ENCODE data around the gene TNXB. TPM values are rescaled to one million over a fixed set of nuclear protein-coding genes. Genes with fewer than 3 reads are reported as not detected.
"Not testable (repeated sequence)": the region's sequence is repeated elsewhere in the genome, so short reads cannot be mapped to it uniquely, and the experiment has no call there.

Gene TNXB
- polyA plus RNA-seq, 1 donor = 125 TPM

DNA sequence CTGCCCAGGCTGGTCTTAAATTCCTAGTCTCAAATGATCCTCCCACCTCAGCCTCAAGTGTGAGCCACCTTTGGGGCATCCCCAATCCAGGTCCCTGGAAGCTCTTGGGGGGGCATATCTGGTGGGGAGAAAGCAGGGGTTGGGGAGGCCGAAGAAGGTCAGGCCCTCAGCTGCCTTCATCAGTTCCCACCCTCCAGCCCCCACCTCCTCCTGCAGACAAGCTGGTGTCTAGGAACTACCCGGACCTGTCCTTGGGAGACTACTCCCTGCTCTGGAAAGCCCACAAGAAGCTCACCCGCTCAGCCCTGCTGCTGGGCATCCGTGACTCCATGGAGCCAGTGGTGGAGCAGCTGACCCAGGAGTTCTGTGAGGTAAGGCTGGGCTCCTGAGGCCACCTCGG lies 70.3 kb downstream of the TNXB start:
- not testable (repeated sequence) for DNase-seq

DNA sequence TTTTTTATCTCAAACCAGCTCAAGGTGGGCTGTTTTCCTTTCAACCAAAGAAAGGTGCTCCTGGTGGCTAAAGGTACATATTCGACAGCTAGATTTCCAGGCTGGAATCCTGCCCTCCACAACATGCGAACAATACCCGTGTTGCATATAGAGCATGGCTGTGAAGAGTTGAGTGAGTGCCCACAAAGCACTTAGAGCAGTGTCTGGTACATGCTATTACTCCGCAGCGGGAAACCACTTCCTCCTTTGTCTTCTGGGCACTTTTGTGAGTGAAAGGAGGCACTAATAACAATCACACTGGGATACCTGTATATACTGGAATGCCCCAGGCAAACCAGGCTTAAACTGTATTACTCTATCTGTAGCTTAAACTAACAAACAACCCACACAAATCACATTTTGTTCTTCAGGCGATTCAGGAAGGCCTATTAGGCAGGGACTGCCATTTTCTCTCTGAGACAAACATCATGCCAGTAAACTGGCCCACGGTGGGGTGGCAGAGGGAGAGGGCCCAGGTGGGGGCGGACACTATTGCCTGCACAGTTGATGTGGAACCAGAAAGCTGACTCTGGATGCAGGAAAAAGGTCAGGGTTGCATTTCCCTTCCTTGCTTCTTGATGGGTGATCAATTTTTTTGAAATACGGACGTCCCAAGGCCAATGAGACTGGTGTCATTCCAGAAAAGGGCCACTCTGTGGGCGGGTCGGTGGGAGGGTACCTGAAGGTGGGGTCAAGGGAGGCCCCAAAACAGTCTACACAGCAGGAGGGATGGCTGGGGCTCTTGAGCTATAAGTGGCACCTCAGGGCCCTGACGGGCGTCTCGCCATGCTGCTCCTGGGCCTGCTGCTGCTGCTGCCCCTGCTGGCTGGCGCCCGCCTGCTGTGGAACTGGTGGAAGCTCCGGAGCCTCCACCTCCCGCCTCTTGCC lies 71.3 kb downstream of the TNXB start, which contains the start of gene CYP21A2:
TSS of gene CYP21A2 (plus strand) at position 818 of the 927 bp plus-strand sequence. CDS start at position 826, 8 bp downstream.
- not testable (repeated sequence) for DNase-seq

DNA sequence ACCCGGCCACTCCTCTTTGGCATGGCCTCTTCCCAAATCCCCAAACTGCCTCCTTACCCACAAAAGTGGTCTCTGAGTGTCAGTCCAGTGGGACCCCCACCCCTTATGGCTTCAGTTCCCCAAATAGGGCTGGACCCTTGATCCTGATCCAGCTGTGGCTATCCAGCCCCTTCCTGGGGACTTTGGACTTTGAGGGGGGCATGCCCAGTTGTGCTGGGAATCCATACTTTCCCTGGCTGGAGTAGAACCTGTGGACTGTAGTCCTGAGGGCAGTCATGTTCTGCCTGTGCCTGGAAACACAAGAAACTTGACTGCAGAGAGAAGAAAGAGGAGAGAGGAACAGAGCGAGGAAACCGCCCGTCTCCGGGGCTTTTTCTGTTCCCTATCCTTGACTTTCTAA lies 72.0 kb downstream of the TNXB start:
- not testable (repeated sequence) for DNase-seq

DNA sequence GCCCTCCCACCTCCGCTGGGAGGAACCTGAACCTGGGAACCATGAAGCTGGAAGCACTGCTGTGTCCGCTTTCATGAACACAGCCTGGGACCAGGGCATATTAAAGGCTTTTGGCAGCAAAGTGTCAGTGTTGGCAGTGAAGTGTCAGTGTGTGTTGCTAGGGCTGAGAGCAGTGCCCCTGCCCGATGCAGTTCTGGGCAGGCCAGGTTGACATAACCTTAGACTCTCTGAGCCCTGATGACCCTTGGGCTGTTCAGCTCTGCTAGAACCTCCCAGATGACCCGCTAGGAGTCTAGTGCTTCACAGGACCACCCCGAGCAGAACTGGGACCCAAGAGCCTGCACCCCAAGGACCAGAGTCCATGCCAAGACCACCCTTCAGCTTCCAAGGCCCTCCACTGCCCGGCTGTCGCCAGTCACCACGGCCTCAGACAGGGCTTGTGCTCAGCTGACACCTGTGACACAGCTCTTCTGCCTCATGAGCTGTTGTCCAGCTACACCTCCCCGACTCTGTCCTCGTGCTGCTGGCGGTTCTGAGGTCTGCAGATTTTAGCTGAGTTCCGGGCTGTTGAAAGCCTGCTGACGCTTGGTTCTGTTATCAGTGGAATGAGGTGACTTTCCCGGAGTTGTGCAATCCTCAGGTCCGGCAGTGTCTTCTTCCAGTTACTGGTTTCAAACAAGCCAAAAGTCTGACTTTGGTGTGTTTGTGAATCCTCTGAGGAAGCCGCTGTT lies 73.7 kb downstream of the TNXB start:
- DNase-seq = not testable (repeated sequence)

DNA sequence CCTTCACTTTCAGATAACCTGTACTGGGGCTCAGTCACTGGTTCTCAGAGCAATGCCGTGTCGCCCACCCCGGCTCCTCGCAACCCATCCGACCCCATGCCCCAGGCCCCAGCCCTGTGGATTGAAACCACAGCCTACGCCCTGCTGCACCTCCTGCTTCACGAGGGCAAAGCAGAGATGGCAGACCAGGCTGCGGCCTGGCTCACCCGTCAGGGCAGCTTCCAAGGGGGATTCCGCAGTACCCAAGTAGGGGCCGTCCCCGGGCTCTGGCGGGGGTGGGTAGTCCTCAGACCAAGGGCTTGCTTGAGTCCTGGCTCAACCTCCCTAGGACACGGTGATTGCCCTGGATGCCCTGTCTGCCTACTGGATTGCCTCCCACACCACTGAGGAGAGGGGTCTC lies 79.6 kb downstream of the TNXB start:
- not testable (repeated sequence) for DNase-seq

DNA sequence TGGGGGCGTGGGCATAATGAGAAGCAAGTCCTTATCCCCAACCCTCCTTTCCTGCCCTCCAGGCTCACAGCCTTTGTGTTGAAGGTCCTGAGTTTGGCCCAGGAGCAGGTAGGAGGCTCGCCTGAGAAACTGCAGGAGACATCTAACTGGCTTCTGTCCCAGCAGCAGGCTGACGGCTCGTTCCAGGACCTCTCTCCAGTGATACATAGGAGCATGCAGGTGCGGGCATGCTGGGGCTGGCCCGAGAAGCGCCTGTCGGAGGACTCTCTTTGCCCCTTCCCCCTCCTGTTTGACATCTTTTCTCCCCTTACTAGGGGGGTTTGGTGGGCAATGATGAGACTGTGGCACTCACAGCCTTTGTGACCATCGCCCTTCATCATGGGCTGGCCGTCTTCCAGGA lies 80.5 kb downstream of the TNXB start:
- DNase-seq = not testable (repeated sequence)

DNA sequence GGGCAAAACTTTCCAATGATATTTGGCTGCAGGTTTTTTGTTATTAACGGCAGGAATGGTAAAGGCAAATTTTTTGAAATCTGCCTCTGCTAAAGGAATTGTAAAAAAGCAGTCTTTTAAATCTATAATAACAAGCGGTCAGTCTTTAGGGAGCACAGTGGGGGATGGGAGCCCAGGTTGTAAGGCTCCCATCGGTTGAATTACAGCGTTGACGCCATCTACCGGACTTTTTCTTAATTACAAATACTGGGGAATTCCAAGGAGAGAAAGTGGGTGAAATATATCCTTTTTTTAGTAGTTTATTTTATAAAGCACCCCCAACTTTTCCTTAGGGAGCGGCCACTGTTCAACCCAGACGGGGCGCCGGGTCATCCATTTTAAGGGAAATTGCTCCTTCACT lies 87.0 kb downstream of the TNXB start:
- DNase-seq = not testable (repeated sequence)

DNA sequence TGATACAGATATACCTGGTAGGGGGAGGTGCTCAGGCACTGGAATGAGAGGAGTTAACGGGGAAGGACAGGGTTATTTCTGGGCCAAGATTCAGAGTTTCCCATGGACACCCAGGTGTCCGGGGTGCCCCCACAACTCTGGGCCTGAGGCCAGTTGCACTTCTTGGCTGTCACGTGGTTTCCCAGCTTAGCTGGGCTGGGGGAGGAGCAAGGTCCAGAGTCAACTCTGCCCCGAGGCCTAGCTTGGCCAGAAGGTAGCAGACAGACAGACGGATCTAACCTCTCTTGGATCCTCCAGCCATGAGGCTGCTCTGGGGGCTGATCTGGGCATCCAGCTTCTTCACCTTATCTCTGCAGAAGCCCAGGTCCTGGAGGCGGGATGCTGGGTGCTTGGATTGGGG lies 94.6 kb downstream of the TNXB start, which contains the start of gene C4B:
TSS of gene C4B (plus strand) at position 249 of the 400 bp plus-strand sequence. CDS start at position 300, 51 bp downstream.
- DNase-seq = not testable (repeated sequence)

DNA sequence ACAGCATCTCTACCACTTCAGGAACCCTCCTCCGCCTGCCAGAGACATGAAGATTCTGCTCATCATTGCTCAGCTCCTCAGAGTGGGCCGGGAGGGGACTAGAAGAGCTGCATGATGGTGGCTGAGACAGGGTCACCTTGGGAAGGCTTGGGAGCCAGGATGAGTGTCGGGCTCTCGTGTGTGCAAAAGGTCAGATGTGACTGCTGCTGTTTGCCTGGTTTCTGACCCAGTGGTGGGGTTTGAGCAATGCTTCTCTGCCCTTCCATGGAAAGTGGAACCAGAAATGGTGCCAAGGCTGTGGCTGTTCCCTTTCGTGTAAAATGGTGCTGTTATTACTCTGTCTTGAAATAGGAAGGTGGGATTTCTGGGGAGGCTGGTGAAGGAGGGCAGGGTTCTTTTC lies 95.4 kb downstream of the TNXB start:
- not testable (repeated sequence) for DNase-seq

DNA sequence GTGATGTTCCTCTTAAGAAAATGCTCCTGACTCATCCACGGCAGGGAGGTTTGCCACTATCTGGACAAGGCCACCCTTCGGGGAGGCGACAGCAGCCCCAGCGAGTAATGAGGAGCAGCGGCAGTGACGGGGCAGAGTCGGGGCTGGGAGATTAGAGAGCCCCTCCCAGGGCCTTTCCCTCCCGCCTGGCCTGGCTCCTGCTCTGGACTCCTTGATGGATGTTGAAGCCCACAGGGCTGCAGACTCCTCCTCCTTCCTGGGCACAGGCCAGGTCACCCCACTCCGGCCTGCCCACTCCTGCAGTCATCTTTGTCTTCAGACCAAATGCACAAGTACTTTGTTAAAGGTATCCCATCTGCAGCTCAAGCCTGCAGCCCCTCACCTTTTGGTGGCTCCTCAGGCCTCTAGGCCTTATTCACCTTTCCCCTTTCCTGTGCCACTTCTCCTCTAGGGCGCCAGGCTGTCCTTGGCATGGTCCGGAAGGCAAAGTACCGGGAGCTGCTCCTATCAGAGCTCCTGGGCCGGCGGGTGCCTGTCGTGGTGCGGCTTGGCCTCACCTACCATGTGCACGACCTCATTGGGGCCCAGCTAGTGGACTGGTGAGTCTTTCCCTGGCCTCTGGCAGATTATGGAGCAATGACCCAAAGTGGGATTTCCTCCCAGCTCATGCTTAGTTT lies 96.1 kb downstream of the TNXB start:
- DNase-seq = not testable (repeated sequence)

DNA sequence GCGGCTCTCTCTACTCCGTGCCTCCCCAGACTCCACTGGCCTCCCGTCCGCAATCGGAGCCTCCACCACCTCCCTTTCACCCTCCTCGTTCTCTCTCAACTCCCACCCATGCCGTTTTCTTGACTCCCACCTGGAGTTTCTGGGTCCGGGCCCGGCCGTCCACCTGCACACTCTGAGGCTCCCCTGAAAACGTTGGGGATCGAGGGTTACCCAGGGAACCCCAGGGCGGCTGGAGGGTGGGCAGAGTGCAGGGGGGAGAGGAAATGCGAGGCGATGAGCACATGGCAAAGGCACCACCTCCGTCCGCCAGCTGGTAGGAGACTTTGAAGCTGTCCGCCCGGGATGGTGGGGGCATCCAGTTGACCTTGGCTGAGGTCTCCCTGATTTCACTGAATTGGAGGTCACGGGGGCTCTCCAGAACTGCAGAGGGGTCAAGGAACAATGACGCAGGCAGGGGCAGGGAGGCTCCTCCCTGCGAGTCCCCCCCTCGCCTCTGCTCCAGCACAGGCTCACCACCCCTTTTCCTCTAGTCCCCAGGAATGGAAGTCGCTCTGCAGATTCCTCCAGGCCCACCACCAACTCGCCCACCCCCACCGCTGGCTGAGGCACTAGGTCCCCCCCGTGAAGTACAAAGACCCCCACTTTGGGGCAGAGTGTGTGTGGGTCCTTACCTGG lies 98.1 kb downstream of the TNXB start:
- DNase-seq = not testable (repeated sequence)

DNA sequence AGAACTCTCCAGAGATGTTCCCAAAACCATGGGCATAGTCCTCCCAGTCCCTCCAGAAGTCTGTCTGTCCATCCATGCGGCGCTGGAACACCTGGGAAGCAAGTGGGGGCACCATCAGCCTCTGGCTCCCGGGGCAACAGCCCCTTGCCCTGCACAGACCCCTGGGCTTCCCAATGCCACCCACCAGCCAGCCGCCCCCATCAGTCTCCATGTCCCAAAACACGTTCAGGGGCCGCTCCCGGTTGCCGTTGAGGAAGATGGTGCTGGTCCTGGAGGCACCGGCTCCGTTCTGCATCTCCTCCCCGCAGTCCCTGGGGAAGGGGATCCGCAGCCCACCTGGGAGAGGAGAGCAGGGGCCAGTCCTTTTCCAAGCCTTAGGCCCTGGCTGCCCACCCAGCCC lies 99.6 kb downstream of the TNXB start:
- DNase-seq = not testable (repeated sequence)

DNA sequence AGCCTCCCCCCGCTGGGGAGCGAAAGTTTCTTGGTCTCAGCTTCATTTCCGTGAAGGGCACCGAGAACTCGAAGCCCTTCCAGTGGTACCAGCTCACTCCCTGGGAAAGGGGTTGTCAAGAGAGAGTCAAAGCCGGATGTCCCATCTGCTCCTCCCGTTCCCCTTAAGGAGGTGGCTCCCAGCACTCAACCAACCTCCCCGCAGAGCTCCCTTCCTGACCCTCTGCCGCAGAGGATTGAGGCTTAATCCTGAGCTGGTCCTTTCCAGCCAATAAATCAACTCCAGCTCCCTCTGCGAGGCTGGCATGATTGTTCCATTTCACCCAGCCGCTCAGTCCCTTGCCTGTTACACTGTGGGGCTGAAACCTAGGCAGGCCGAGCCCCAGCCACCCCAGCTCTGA lies 100.5 kb downstream of the TNXB start:
- DNase-seq = not testable (repeated sequence)

DNA sequence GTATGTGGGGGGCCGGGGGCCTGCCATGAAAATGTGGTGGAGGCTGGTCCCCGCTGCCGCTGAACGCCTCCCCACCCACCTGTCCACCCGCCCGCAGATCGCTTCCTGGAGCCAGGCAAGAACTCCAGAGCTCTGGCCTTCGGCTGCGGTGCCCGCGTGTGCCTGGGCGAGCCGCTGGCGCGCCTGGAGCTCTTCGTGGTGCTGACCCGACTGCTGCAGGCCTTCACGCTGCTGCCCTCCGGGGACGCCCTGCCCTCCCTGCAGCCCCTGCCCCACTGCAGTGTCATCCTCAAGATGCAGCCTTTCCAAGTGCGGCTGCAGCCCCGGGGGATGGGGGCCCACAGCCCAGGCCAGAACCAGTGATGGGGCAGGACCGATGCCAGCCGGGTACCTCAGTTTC lies 101.1 kb downstream of the TNXB start:
- DNase-seq = not testable (repeated sequence)

DNA sequence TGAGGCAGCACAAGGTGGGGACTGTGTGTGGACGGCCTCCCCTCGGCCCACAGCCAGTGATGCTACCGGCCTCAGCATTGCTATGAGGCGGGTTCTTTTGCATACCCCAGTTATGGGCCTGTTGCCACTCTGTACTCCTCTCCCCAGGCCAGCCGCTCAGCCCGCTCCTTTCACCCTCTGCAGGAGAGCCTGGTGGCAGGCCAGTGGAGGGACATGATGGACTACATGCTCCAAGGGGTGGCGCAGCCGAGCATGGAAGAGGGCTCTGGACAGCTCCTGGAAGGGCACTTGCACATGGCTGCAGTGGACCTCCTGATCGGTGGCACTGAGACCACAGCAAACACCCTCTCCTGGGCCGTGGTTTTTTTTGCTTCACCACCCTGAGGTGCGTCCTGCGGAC lies 102.1 kb downstream of the TNXB start:
- DNase-seq = not testable (repeated sequence)

DNA sequence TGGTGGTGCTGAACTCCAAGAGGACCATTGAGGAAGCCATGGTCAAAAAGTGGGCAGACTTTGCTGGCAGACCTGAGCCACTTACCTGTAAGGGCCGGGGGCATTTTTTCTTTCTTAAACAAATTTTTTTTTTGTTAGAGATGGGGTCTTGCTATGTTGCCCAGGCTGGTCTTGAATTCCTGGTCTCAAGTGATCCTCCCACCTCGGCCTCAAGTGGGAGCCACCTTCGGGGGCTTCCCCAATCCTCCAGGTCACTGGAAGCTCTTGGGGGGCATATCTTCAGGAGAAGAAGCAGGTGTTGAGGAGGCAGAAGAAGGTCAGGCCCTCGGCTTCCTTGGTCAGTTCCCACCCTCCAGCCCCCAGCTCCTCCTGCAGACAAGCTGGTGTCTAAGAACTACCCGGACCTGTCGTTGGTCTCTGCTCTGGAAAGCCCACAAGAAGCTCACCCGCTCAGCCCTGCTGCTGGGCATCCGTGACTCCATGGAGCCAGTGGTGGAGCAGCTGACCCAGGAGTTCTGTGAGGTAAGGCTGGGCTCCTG lies 103.1 kb downstream of the TNXB start:
- not testable (repeated sequence) for DNase-seq

DNA sequence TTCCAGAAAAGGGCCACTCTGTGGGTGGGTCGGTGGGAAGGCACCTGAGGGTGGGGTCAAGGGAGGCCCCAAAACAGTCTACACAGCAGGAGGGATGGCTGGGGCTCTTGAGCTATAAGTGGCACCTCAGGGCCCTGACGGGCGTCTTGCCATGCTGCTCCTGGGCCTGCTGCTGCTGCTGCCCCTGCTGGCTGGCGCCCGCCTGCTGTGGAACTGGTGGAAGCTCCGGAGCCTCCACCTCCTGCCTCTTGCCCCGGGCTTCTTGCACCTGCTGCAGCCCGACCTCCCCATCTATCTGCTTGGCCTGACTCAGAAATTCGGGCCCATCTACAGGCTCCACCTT lies 103.6 kb downstream of the TNXB start:
- not testable (repeated sequence) for DNase-seq

DNA sequence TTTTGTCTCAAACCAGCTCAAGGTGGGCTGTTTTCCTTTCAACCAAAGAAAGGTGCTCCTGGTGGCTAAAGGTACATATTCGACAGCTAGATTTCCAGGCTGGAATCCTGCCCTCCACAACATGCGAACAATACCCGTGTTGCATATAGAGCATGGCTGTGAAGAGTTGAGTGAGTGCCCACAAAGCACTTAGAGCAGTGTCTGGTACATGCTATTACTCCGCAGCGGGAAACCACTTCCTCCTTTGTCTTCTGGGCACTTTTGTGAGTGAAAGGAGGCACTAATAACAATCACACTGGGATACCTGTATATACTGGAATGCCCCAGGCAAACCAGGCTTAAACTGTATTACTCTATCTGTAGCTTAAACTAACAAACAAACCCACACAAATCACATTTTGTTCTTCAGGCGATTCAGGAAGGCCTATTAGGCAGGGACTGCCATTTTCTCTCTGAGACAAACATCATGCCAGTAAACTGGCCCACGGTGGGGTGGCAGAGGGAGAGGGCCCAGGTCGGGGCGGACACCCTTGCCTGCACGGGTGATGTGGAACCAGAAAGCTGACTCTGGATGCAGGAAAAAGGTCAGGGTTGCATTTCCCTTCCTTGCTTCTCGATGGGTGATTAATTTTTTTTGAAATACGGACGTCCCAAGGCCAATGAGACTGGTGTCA lies 104.1 kb downstream of the TNXB start:
- DNase-seq = not testable (repeated sequence)

DNA sequence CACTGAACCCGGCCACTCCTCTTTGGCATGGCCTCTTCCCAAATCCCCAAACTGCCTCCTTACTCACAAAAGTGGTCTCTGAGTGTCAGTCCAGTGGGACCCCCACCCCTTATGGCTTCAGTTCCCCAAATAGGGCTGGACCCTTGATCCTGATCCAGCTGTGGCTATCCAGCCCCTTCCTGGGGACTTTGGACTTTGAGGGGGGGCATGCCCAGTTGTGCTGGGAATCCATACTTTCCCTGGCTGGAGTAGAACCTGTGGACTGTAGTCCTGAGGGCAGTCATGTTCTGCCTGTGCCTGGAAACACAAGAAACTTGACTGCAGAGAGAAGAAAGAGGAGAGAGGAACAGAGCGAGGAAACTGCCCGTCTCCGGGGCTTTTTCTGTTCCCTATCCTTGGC lies 104.7 kb downstream of the TNXB start:
- not testable (repeated sequence) for DNase-seq

DNA sequence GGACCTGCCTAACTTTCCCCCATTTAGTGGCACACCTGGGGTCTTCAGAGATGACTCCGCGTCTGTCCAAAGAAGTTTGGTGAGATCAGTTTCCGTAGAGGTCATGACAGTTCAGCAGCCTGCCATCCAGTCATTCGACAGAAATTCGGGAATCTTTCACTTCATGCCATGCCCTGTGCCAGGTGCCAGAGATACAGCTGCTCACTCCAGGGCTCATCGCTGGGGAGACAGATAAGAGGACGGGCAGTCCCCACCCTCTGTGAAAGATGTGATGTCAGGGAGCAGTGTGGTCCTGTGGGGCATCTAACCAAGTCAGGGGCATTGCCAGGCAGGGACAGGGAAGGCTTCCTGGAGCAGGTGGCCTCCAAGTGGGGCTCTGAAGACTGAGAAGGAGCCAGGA lies 105.8 kb downstream of the TNXB start:
- not testable (repeated sequence) for DNase-seq

Measured in hindlimb muscle (tissue), 1 donor.